ENCODE results near the gene KANK4.

GRCh38 chr1:62294261-62294660, 25.0 kb downstream of the KANK4 start:
- peak; percentile 11 to 20 for TF ChIP-seq CTCF (conservative IDR thresholded peaks at IDR 0.05 in 1 of 2, IDR thresholded peaks at IDR 0.05 in 1 of 2; ENCODE audit: low read depth in 1 of 2, low read length in 2 of 2)
- TF ChIP-seq EZH2 (IDR thresholded peaks at IDR 0.05; ENCODE audit: low read length, missing control alignments): no peak

All from fibroblast of lung (primary cell).